ENCODE data around the gene AFF3. TPM values are rescaled to one million over a fixed set of nuclear protein-coding genes. Genes with fewer than 3 reads are reported as not detected.
A peak's percentile ranks its signal among the peaks of the same experiment; 100 is the strongest.

AFF3 gene
- total RNA-seq, 1 donor from 2014 or later, result 44.6 TPM

GRCh38 chr2:99891428-99891780 lies 251.0 kb downstream of the AFF3 start:
- no peaks in the 10 kb centered on the region for H3K27me3 ChIP-seq
- no peak for ATAC-seq
- H3K9me3 ChIP-seq, result no peaks in the 10 kb centered on the region
- no peaks in the 10 kb centered on the region for H3K4me1 ChIP-seq
- TF ChIP-seq, protein P1, sequence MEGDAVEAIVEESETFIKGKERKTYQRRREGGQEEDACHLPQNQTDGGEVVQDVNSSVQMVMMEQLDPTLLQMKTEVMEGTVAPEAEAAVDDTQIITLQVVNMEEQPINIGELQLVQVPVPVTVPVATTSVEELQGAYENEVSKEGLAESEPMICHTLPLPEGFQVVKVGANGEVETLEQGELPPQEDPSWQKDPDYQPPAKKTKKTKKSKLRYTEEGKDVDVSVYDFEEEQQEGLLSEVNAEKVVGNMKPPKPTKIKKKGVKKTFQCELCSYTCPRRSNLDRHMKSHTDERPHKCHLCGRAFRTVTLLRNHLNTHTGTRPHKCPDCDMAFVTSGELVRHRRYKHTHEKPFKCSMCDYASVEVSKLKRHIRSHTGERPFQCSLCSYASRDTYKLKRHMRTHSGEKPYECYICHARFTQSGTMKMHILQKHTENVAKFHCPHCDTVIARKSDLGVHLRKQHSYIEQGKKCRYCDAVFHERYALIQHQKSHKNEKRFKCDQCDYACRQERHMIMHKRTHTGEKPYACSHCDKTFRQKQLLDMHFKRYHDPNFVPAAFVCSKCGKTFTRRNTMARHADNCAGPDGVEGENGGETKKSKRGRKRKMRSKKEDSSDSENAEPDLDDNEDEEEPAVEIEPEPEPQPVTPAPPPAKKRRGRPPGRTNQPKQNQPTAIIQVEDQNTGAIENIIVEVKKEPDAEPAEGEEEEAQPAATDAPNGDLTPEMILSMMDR (IDR thresholded peaks at IDR 0.05), result no peak
- intact Hi-C loops (cut with DNase I), result no loop called here
- no peaks in the 10 kb centered on the region for H3K36me3 ChIP-seq
- DNase-seq, result no peak
- no peak overlapping the region for H3K27ac ChIP-seq
- H3K4me3 ChIP-seq, result no peak overlapping the region

DNA sequence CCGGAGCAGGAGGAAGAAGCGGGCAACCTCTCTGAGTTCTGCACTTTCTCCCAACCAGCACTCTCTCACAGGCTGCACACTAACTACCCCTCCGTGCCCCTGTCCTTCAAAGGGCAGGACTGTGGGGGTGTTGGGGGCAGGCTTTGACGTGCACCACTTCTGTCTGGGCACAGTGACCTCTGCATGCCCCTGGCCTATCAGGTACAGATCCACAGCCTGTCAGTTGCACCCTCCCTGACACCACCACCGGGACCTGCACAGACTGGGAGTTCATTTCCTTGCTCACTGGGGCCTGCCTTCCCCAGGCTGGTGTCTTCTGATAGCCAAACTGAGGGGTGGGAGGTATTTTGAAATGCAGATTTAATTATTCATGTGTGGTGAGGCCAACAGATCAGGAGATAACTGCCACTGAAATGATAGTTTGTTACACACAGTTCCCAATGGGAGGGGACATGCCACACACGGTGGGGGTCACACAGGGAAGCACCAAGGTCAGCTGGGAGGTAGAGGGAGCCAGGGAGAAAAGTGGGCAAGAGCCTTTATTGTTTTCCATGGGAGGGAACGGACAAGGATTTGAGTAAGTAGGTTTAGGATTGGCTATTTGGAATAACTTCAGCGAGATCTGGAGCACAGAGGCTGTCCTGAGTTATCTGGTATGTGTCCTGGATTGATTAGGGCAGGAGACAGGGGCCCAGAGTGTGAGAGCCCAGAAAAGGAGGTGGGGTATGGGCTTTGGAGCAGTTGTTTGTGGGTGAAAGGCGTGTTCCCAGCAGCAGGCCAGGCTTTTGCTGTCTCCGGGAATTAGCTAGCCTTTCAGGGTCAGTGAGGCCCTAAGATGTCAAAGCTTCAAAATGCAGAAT lies 251.6 kb downstream of the AFF3 start:
- H3K27me3 ChIP-seq, result no peaks in the 10 kb centered on the region
- H3K36me3 ChIP-seq, result no peaks in the 10 kb centered on the region
- no peaks in the 10 kb centered on the region for H3K9me3 ChIP-seq
- intact Hi-C loops (cut with DNase I), result no loop called here
- H3K4me1 ChIP-seq, result no peaks in the 10 kb centered on the region
- ATAC-seq, result peak; percentile 34
- no peak for DNase-seq
- no peak overlapping the region for H3K27ac ChIP-seq
- H3K4me3 ChIP-seq, result no peak overlapping the region
- TF ChIP-seq, protein P1 (IDR thresholded peaks at IDR 0.05), result no peak

DNA sequence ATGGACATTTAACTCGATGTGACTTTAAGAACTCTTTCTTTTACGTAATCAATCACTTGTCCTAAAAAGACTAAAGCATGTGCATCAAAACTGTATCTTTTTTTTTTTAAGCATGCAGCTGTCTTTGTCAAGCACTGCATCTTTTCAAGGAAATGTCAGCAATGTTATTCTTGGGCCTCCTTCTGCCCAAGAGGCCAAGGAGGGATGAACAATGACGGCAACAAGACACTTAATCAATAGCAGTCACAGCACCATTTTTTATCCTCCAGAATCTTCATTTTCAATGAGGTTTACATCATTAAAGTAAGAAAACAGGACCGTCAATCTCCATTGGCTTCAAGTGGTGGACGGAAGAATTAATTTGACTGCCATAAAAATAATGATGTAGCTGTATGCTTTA lies 253.8 kb downstream of the AFF3 start:
- TF ChIP-seq, protein P1 (IDR thresholded peaks at IDR 0.05), result no peak
- H3K9me3 ChIP-seq, result no peaks in the 10 kb centered on the region
- ATAC-seq (no peak), DNase-seq (no peak)
- no peaks in the 10 kb centered on the region for H3K27me3 ChIP-seq
- H3K4me1 ChIP-seq, result no peaks in the 10 kb centered on the region
- H3K27ac ChIP-seq, result no peak overlapping the region
- no peak overlapping the region for H3K4me3 ChIP-seq
- intact Hi-C loops (cut with DNase I), result no loop called here
- H3K36me3 ChIP-seq, result no peaks in the 10 kb centered on the region

- TF ChIP-seq, protein P1 (IDR thresholded peaks at IDR 0.05), result no peak
- no peaks in the 10 kb centered on the region for H3K36me3 ChIP-seq
- ATAC-seq (no peak), DNase-seq (no peak)
- no peak overlapping the region for H3K4me3 ChIP-seq
- intact Hi-C loops (cut with DNase I), result no loop called here
- H3K27ac ChIP-seq, result no peak overlapping the region
- no peaks in the 10 kb centered on the region for H3K9me3 ChIP-seq
- no peaks in the 10 kb centered on the region for H3K27me3 ChIP-seq
- no peaks in the 10 kb centered on the region for H3K4me1 ChIP-seq
These were observed 256.0 kb downstream of the AFF3 start for GRCh38 chr2:99886418-99886817.

DNA sequence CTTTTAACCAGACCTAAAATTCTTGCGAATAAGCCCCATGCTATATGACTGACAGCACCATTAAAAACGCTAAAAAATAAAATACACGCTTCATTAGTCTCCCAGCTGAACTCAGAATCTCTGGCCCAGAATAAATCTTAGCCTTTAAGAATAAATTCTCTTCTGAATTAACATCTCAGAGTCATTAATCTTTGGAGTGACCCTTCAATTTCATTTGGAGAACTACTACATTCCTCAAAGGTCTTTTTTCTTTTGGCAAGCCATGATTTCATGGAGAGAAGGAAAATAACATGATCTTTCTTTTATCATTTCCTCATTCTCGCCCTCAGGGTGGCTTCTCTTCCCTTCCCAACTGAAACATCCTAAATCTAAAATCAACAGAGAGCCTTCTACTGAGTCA lies 259.0 kb downstream of the AFF3 start:
- no peak for DNase-seq
- intact Hi-C loops (cut with DNase I), result no loop called here
- H3K27me3 ChIP-seq, result no peaks in the 10 kb centered on the region
- H3K9me3 ChIP-seq, result no peaks in the 10 kb centered on the region
- no peak overlapping the region for H3K27ac ChIP-seq
- no peaks in the 10 kb centered on the region for H3K36me3 ChIP-seq
- no peak for ATAC-seq
- H3K4me1 ChIP-seq, result no peaks in the 10 kb centered on the region
- no peak overlapping the region for H3K4me3 ChIP-seq
- TF ChIP-seq, protein P1 (IDR thresholded peaks at IDR 0.05), result no peak
